ENCODE measurements around the gene EXOC6B. TPM values are rescaled to one million over a fixed set of nuclear protein-coding genes. Genes with fewer than 3 reads are reported as not detected.
A peak's percentile ranks its signal among the peaks of the same experiment; 100 is the strongest.

Gene EXOC6B
- total RNA-seq, 6 experiments from 2014 or later: 7.8 to 15.1 (median 9.1) TPM

DNA sequence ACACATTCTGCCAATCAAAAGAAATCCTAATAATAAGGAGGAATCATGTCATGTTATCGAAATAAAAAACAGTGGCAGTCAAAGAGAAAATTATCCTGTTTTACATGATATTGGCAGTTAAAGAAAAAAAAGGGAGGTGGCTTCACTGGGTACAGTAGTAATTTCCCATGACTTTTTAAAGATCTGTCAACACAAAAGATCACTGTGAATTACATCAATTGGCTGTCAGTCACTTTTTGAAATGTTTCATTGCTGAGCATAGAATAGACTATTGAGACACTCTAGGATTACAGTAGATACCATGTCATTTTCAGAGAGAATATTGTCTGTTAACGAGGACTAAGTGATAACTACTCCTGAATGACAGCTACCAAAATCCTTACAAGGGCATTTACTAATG is 342.5 kb downstream of the EXOC6B start:
- no peak for ATAC-seq

DNA sequence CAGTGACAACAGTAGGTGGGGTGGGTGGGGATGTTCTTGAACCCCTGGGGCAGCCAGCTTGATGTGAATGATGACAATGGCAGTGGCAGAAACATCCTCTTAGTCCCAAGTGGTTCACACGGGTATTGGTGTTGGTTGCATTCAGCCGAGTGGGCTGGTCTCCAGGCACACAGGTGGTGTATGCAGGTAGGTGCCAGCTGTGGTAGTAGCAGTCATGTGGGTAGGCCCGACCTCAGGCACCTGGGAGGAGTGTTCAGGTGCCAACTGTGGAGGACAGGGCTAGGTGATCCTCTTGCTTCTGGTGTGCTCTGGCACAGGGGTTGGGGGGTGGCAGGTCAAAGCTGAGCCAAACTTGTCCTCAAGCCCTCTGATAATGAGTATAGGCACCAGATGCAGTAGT is 350.6 kb downstream of the EXOC6B start:
- Histone ChIP-seq H3K9me3 (no peaks in the 10 kb centered on the region), H3K36me3 (no peaks in the 10 kb centered on the region), H3K4me1 (no peaks in the 10 kb centered on the region), H3K4me3 (no peak overlapping the region), H3K27me3 (no peaks in the 10 kb centered on the region), H3K27ac (no peak overlapping the region)
- no peak for DNase-seq
- no CpG with 5 or more reads among the region's 3 CpGs for WGBS (ENCODE audit: insufficient coverage, low coverage, low lambda C conversion rate, missing lambda C conversion rate)
- intact Hi-C loops (cut with DNase I): no loop called here
- no peak for TF ChIP-seq POLR2A (IDR thresholded peaks at IDR 0.05)
- TF ChIP-seq, protein P1, sequence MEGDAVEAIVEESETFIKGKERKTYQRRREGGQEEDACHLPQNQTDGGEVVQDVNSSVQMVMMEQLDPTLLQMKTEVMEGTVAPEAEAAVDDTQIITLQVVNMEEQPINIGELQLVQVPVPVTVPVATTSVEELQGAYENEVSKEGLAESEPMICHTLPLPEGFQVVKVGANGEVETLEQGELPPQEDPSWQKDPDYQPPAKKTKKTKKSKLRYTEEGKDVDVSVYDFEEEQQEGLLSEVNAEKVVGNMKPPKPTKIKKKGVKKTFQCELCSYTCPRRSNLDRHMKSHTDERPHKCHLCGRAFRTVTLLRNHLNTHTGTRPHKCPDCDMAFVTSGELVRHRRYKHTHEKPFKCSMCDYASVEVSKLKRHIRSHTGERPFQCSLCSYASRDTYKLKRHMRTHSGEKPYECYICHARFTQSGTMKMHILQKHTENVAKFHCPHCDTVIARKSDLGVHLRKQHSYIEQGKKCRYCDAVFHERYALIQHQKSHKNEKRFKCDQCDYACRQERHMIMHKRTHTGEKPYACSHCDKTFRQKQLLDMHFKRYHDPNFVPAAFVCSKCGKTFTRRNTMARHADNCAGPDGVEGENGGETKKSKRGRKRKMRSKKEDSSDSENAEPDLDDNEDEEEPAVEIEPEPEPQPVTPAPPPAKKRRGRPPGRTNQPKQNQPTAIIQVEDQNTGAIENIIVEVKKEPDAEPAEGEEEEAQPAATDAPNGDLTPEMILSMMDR (IDR thresholded peaks at IDR 0.05): no peak
- peak in 1 of 4 donors; percentile 36 for ATAC-seq

More for the DNA sequence above, 342.5 kb downstream of the EXOC6B start:
- WGBS (ENCODE audit: insufficient coverage, low coverage, low lambda C conversion rate, missing lambda C conversion rate): 86% methylated on average over 2 of the region's 2 CpGs
- intact Hi-C loops (cut with DNase I): no loop called here
- Histone ChIP-seq H3K4me3 (no peak overlapping the region), H3K27ac (no peak overlapping the region), H3K9me3 (no peaks in the 10 kb centered on the region), H3K27me3 (no peaks in the 10 kb centered on the region), H3K36me3 (no peaks in the 10 kb centered on the region), H3K4me1 (no peaks in the 10 kb centered on the region)
- TF ChIP-seq POLR2A (IDR thresholded peaks at IDR 0.05): no peak
- TF ChIP-seq, protein P1 (IDR thresholded peaks at IDR 0.05): no peak
- no peak for DNase-seq

DNA sequence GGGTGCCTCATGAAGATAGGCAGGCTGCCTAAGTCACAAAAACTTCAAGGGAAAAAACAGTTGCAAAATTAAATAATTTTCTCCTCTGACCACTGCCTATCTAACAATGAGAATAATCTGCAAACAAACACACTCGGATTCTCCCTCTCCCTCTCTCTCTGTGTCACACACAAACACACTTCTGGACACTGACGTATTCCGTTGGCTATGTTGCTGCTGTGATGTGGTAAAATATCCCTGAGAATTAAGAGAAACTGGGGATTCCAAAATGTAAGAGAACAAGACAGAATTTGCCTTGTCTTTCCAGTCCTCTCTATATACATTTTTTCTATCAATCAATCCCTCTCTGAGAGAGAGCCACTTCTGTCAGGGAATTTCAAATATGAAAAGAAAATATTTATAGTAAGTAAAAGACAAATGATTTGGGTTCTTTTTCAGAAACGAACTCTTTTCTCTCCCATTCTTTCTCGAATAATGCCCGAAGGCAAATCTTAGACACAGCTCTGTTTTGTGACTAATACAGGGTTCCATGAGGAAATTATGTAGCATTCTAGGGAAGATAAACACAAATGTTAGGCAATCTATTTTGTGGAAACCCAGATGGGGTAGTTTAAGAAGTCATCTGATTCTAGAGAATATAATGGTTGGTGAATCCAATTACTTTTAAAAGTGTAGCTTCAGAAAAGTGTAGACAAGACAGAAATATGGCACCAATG is 367.9 kb downstream of the EXOC6B start:
- Histone ChIP-seq H3K4me3 (no peak overlapping the region), H3K36me3 (no peaks in the 10 kb centered on the region), H3K27ac (no peak overlapping the region), H3K4me1 (no peaks in the 10 kb centered on the region), H3K9me3 (peaks cover 0 to 4% (median 0%) of the 10 kb centered on the region in 4 donors), H3K27me3 (no peaks in the 10 kb centered on the region)
- DNase-seq (no peak), ATAC-seq (no peak)
- no peak for TF ChIP-seq POLR2A (IDR thresholded peaks at IDR 0.05)
- TF ChIP-seq, protein P1 (IDR thresholded peaks at IDR 0.05): no peak
- WGBS (ENCODE audit: insufficient coverage, low coverage, low lambda C conversion rate, missing lambda C conversion rate): 82% methylated on average over 6 of the region's 6 CpGs
- intact Hi-C loops (cut with DNase I): no loop called here

DNA sequence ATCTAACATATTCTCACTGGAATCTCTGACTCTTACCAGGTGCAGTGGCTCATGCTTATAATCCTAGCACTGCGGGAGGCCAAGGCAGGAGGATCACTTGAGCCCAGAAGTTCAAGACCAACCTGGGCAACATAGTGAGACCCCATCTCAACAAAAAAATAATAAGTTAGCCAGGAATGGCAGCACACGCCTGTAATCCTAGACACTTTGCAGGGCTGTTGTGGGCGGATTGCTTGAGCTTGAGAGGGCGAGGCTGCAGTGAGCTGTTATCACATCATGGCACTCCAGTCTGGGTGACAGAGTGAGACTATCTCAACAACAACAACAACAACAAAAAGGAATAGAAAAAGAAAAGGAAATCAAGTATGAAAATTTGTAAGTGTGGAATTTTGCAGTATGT is 371.6 kb downstream of the EXOC6B start:
- Histone ChIP-seq H3K27me3 (no peaks in the 10 kb centered on the region), H3K4me1 (no peaks in the 10 kb centered on the region), H3K27ac (no peak overlapping the region), H3K36me3 (no peaks in the 10 kb centered on the region), H3K4me3 (no peak overlapping the region), H3K9me3 (no peaks in the 10 kb centered on the region)
- ATAC-seq (no peak), DNase-seq (no peak)
- intact Hi-C loops (cut with DNase I): no loop called here
- no peak for TF ChIP-seq POLR2A (IDR thresholded peaks at IDR 0.05)
- TF ChIP-seq, protein P1 (IDR thresholded peaks at IDR 0.05): no peak
- WGBS (ENCODE audit: insufficient coverage, low coverage, low lambda C conversion rate, missing lambda C conversion rate): 93% methylated on average over 4 of the region's 4 CpGs
